Endothelial cell of umbilical vein (primary cell): Measurements from ENCODE around the gene ANKIB1. TPM values are rescaled to one million over a fixed set of nuclear protein-coding genes. Genes with fewer than 3 reads are reported as not detected.

Experiments
- BruUV-seq: library from RNA; stranded (reverse); fragments of 400-500 nt; replicated peaks from 2 replicates; lab custom pipeline; 2021; lab: Mats Ljungman, UMichigan
- CTCF ChIA-PET: fragments of 300-600, 350-600 bp; sonication (Branson Sonifier 250); formaldehyde crosslinking; loops from one replicate; lab custom pipeline; 2021; ENCODE audit warnings: antibody characterized with exemption, inconsistent platforms; lab: Charles Lee
- POLR2A ChIA-PET: fragments of 300-600, 350-600 bp; sonication (Branson Sonifier 250); formaldehyde crosslinking; loops from one replicate; lab custom pipeline; 2021; ENCODE audit warnings: antibody characterized with exemption, inconsistent platforms; lab: Charles Lee
- DNase-seq: peaks from one replicate; pipeline ENCODE4 v3.0.0-alpha.2; 2011; ENCODE audit warnings: low read depth, low spot score
- FAIRE-seq: peaks from 2 replicates; lab custom pipeline; 2011; peaks lifted over from hg19 to GRCh38; lab: Jason Lieb, UNC
- H2AFZ ChIP-seq: 2 replicates; pipeline ENCODE4 v1.6.0; 2012; ENCODE audit warnings: low read depth, low read length, control low read depth, inconsistent platforms
- H3K27ac ChIP-seq: 2 replicates; pipeline ENCODE4 v1.5.1; 2011; ENCODE audit warnings: low read depth, mild to moderate bottlenecking, control low read depth, low read length, moderate library complexity; ENCODE audit not compliant: insufficient read depth
- H3K27me3 ChIP-seq, 2 experiments: 2 replicates each; pipeline versions ENCODE4 v1.6.0 to v1.6.1; 2011; ENCODE audit warnings: low read length in 2 of 2, mixed read lengths in 1 of 2; ENCODE audit not compliant: control insufficient read depth in 2 of 2, insufficient read depth in 2 of 2
- H3K36me3 ChIP-seq, 2 experiments: 2 replicates in 1 of 2; 3 replicates in 1 of 2; pipeline ENCODE4 v1.5.1; 2011; ENCODE audit warnings: low read length in 2 of 2, mild to moderate bottlenecking in 1 of 2, moderate library complexity in 1 of 2; ENCODE audit not compliant: control insufficient read depth in 2 of 2, insufficient read depth in 2 of 2; ENCODE audit errors: extremely low read depth in 1 of 2
- H3K4me1 ChIP-seq: 3 replicates; pipeline ENCODE4 v1.5.1; 2011; ENCODE audit warnings: mild to moderate bottlenecking, low read length; ENCODE audit not compliant: control insufficient read depth, insufficient read depth; ENCODE audit errors: extremely low read depth
- H3K4me2 ChIP-seq: 2 replicates; pipeline ENCODE4 v1.6.1; 2011; ENCODE audit warnings: low read length, control low read depth, mixed read lengths; ENCODE audit not compliant: insufficient read depth
- H3K4me3 ChIP-seq, 3 experiments: fragments of 200-600 bp in 1 of 3; sonication (generic), shearing (Covaris generic) in 1 of 3; replicated peaks in 1 of 3; 2 replicates each; pipeline ENCODE4 v1.5.1; 2011 to 2016; ENCODE audit warnings: control low read depth in 3 of 3, low read length in 3 of 3, mild to moderate bottlenecking in 2 of 3, inconsistent platforms in 1 of 3, low read depth in 1 of 3, moderate library complexity in 1 of 3; ENCODE audit not compliant: insufficient read depth in 1 of 3
- H3K79me2 ChIP-seq: 2 replicates; pipeline ENCODE4 v1.6.0; 2012; ENCODE audit warnings: low read length, inconsistent platforms; ENCODE audit not compliant: control insufficient read depth, insufficient read depth
- H3K9ac ChIP-seq: replicated peaks from 2 replicates; pipeline ENCODE3; 2011; ENCODE audit warnings: low read length, control low read depth; ENCODE audit not compliant: insufficient read depth; ENCODE audit errors: extremely low read depth
- H3K9me1 ChIP-seq: replicated peaks from 3 replicates; pipeline ENCODE4 v1.6.0; 2011; ENCODE audit warnings: mild to moderate bottlenecking, low read length; ENCODE audit not compliant: control insufficient read depth, insufficient read depth; ENCODE audit errors: extremely low read depth
- H3K9me3 ChIP-seq: replicated peaks from 2 replicates; pipeline ENCODE4 v1.5.1; 2012; ENCODE audit warnings: low read length, inconsistent platforms; ENCODE audit not compliant: control insufficient read depth, insufficient read depth
- H4K20me1 ChIP-seq: replicated peaks from 2 replicates; pipeline ENCODE3; 2011; ENCODE audit warnings: mild to moderate bottlenecking, low read length; ENCODE audit not compliant: control insufficient read depth, insufficient read depth; ENCODE audit errors: extremely low read depth
- EZH2 ChIP-seq: IDR thresholded peaks from 2 replicates; pipeline ENCODE4 v1.6.1; 2012; ENCODE audit warnings: borderline replicate concordance, low read depth, mild to moderate bottlenecking, moderate library complexity, low read length, inconsistent platforms; ENCODE audit not compliant: severe bottlenecking
- FOS ChIP-seq: IDR thresholded peaks from 2 replicates; pipeline ENCODE4 v1.6.1; 2011; ENCODE audit warnings: mild to moderate bottlenecking, low read length, moderate library complexity, borderline replicate concordance; ENCODE audit not compliant: insufficient read depth
- GATA2 ChIP-seq: IDR thresholded peaks from 2 replicates; pipeline ENCODE4 v1.7.0; 2011; ENCODE audit warnings: low read depth, mild to moderate bottlenecking, moderate library complexity, mixed read lengths, low read length; ENCODE audit not compliant: insufficient read length, insufficient read depth
- JUN ChIP-seq: IDR thresholded peaks from 2 replicates; pipeline ENCODE4 v1.6.1; 2011; ENCODE audit warnings: borderline replicate concordance, low read depth; ENCODE audit not compliant: insufficient read length, insufficient read depth
- MYC ChIP-seq: IDR thresholded peaks from one replicate; pipeline ENCODE4 v1.6.1; 2011; ENCODE audit warnings: mild to moderate bottlenecking, low read depth, low read length
- POLR2A ChIP-seq: IDR thresholded peaks from 2 replicates; pipeline ENCODE4 v1.6.1; 2012; ENCODE audit warnings: low read depth, mild to moderate bottlenecking, control low read depth, low read length
- POLR2AphosphoS5 ChIP-seq: IDR thresholded peaks from 2 replicates; pipeline ENCODE4 v1.6.1; 2012; ENCODE audit warnings: low read depth, mild to moderate bottlenecking, control low read depth, low read length, moderate library complexity; ENCODE audit not compliant: insufficient read depth
- dilution Hi-C: fragments of 300-500 bp; cut with MboI; formaldehyde crosslinking; loops from one replicate; pipeline ENCODE4 v1.15.0; 2019; ENCODE audit warnings: low sequenced_read_pairs; ENCODE audit not compliant: extremely low pct_ligation_motif_present
- intact Hi-C: fragments of 100-400 bp; cut with micrococcal nuclease; formaldehyde crosslinking; loops from one replicate; pipeline ENCODE4 v1.10.0; 2022
- polyA plus RNA-seq, 4 experiments: library from polyadenylated mRNA; depleted of rRNA in 3 of 4; stranded (reverse) in 3 of 4; unstranded in 1 of 4; fragments of >200 nt; gene quantifications; 2 replicates each; pipeline versions ENCODE4 v1.2.1 to v1.2.3, GENCODE V29; 2011 to 2012; ENCODE audit warnings: missing spikeins in 1 of 4
- total RNA-seq: library from RNA; stranded (reverse); gene quantifications from 2 replicates; pipeline ENCODE4 v1.2.3, GENCODE V29; 2021
- TF ChIP-seq, protein P1 (sequence below): IDR thresholded peaks from 2 replicates; pipeline ENCODE4 v1.6.1; 2011; ENCODE audit not compliant: insufficient read depth, insufficient read length
- TF ChIP-seq, protein P2 (sequence below), 2 donors: IDR thresholded peaks; 1 replicate in 1 of 2; 2 replicates in 1 of 2; pipeline ENCODE4 v1.5.1; 2011; ENCODE audit warnings: low read length in 2 of 2, mild to moderate bottlenecking in 2 of 2, moderate library complexity in 2 of 2, control low read depth in 1 of 2, inconsistent platforms in 1 of 2, low read depth in 1 of 2; ENCODE audit not compliant: insufficient read depth in 1 of 2; ENCODE audit errors: extremely low read depth in 1 of 2

The ANKIB1 gene
- total and polyA plus RNA-seq, 2 donors (not counting 3 experiments of a cell fraction or from before 2014, with no cell fraction given) = 16.9 to 56.5 TPM

DNA sequence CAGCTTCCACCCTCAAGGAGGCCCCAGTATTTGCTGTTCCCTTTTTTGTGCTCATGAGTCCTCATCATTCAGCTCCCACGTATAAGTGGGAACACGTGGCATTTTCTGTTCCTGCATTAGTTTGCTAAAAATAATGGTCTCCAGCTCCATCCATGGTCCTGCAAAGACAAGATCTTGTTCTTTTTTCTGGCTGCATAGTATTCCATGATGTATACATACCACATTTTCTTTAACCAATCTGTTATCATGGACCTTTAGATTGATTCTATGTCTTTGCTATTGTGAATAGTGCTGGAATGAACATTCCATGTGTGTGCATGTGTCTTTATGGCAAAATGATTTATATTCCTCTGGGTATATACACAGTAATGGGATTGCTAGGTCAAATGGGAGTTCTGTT lies 17.0 kb upstream of the ANKIB1 start:
- H3K4me2 ChIP-seq = no peak overlapping the region
- no peak overlapping the region for H3K9ac ChIP-seq
- no peak for DNase-seq
- intact Hi-C loops (no loop called here), dilution Hi-C loops (no loop called here)
- H3K9me3 ChIP-seq = no peaks in the 10 kb centered on the region
- H4K20me1 ChIP-seq = no peaks in the 10 kb centered on the region
- ChIA-PET POLR2A (no interaction called here), CTCF (interaction anchor here (1.2 kb wide), 1 partner anchor 14 kb away, joined by 3 read pairs; no protein-coding TSS in a partner anchor)
- H2AFZ ChIP-seq = no peak overlapping the region
- H3K27ac ChIP-seq = no peak overlapping the region
- H3K4me1 ChIP-seq = no peaks in the 10 kb centered on the region
- TF ChIP-seq JUN (no peak), FOS (no peak), POLR2A (no peak), POLR2AphosphoS5 (no peak), MYC (no peak), GATA2 (no peak), EZH2 (no peak)
- TF ChIP-seq, protein P1, sequence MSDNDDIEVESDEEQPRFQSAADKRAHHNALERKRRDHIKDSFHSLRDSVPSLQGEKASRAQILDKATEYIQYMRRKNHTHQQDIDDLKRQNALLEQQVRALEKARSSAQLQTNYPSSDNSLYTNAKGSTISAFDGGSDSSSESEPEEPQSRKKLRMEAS = no peak
- TF ChIP-seq, protein P2, sequence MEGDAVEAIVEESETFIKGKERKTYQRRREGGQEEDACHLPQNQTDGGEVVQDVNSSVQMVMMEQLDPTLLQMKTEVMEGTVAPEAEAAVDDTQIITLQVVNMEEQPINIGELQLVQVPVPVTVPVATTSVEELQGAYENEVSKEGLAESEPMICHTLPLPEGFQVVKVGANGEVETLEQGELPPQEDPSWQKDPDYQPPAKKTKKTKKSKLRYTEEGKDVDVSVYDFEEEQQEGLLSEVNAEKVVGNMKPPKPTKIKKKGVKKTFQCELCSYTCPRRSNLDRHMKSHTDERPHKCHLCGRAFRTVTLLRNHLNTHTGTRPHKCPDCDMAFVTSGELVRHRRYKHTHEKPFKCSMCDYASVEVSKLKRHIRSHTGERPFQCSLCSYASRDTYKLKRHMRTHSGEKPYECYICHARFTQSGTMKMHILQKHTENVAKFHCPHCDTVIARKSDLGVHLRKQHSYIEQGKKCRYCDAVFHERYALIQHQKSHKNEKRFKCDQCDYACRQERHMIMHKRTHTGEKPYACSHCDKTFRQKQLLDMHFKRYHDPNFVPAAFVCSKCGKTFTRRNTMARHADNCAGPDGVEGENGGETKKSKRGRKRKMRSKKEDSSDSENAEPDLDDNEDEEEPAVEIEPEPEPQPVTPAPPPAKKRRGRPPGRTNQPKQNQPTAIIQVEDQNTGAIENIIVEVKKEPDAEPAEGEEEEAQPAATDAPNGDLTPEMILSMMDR (IDR thresholded peaks at IDR 0.05; ENCODE audit: extremely low read depth in 1 of 2, insufficient read depth in 1 of 2, low read depth in 1 of 2, low read length in 2 of 2) = no peak
- no peaks in the 10 kb centered on the region for H3K79me2 ChIP-seq
- BruUV-seq = no TSS peak
- no peaks in the 10 kb centered on the region for H3K9me1 ChIP-seq
- no peak overlapping the region for H3K4me3 ChIP-seq
- no peaks in the 10 kb centered on the region for H3K27me3 ChIP-seq
- H3K36me3 ChIP-seq = peaks cover 2 to 4% of the 10 kb centered on the region in 2 experiments
- FAIRE-seq = no peak
